GM19438 (cell line): ENCODE data around the gene TMEM94.
"Not testable (repeated sequence)": the region's sequence is repeated elsewhere in the genome, so short reads cannot be mapped to it uniquely, and the experiment has no call there.

Experiments
- ATAC-seq: cut with Tn5 transposase; IDR thresholded peaks from one replicate; pipeline ENCODE4 v1.9.1; 2021; ENCODE audit warnings: low read depth; ENCODE audit not compliant: unreplicated experiment

The TMEM94 gene

GRCh38 chr17:75456417-75457046 lies at the start of gene TMEM94:
TSS of gene TMEM94 (plus strand) at chr17:75456635. CDS start at chr17:75471906, 15,271 bp downstream.
- peak; percentile 83 for ATAC-seq

GRCh38 chr17:75407655-75408352 lies 48.6 kb upstream of the TMEM94 start:
- ATAC-seq: no peak

- ATAC-seq: no peak
These were observed 46.3 kb upstream of the TMEM94 start for GRCh38 chr17:75410141-75410540.

- no peak for ATAC-seq
These were observed 44.9 kb upstream of the TMEM94 start for GRCh38 chr17:75411328-75412067.

- ATAC-seq: no peak
These were observed 43.7 kb upstream of the TMEM94 start for GRCh38 chr17:75412455-75413317.

GRCh38 chr17:75414488-75414887 lies 41.9 kb upstream of the TMEM94 start:
- no peak for ATAC-seq

GRCh38 chr17:75416006-75416405 lies 40.4 kb upstream of the TMEM94 start:
- no peak for ATAC-seq

- ATAC-seq: no peak
These were observed 39.3 kb upstream of the TMEM94 start for GRCh38 chr17:75417054-75417580.

- no peak for ATAC-seq
These were observed 37.9 kb upstream of the TMEM94 start for GRCh38 chr17:75418531-75418930.

GRCh38 chr17:75428543-75429469 lies 27.6 kb upstream of the TMEM94 start:
- no peak for ATAC-seq

GRCh38 chr17:75430159-75430974 lies 26.1 kb upstream of the TMEM94 start:
- no peak for ATAC-seq

- no peak for ATAC-seq
These were observed 23.1 kb upstream of the TMEM94 start for GRCh38 chr17:75433218-75433783.

- ATAC-seq: not testable (repeated sequence)
These were observed 22.0 kb upstream of the TMEM94 start for GRCh38 chr17:75434433-75434832.

- not testable (repeated sequence) for ATAC-seq
These were observed 19.0 kb upstream of the TMEM94 start for GRCh38 chr17:75437404-75437803.

- no peak for ATAC-seq
These were observed 17.1 kb upstream of the TMEM94 start for GRCh38 chr17:75439287-75439686.

GRCh38 chr17:75440738-75441448 lies 15.5 kb upstream of the TMEM94 start:
- no peak for ATAC-seq
